HG03097 (cell line): ENCODE measurements around the gene LARGE1.

Experiments used
- ATAC-seq: cut with Tn5 transposase; IDR thresholded peaks from one replicate; pipeline ENCODE4 v1.9.1; 2021; ENCODE audit not compliant: unreplicated experiment, low FRiP score

Gene LARGE1

GRCh38 chr22:33741025-33741424 lies 179.3 kb downstream of the LARGE1 start:
- no peak for ATAC-seq

GRCh38 chr22:33739516-33739915 lies 180.8 kb downstream of the LARGE1 start:
- no peak for ATAC-seq

GRCh38 chr22:33737662-33738061 lies 182.6 kb downstream of the LARGE1 start:
- no peak for ATAC-seq

GRCh38 chr22:33735978-33736377 lies 184.3 kb downstream of the LARGE1 start:
- no peak for ATAC-seq

GRCh38 chr22:33728847-33729246 lies 191.4 kb downstream of the LARGE1 start:
- no peak for ATAC-seq

GRCh38 chr22:33726294-33726734 lies 194.0 kb downstream of the LARGE1 start:
- no peak for ATAC-seq

- no peak for ATAC-seq
Observed at GRCh38 chr22:33723915-33724314, 196.4 kb downstream of the LARGE1 start.

GRCh38 chr22:33722816-33723215 lies 197.5 kb downstream of the LARGE1 start:
- ATAC-seq = no peak

- ATAC-seq = no peak
Observed at GRCh38 chr22:33720166-33720878, 200.0 kb downstream of the LARGE1 start.

- no peak for ATAC-seq
Observed at GRCh38 chr22:33717694-33718396, 202.4 kb downstream of the LARGE1 start.

GRCh38 chr22:33715237-33715985 lies 204.9 kb downstream of the LARGE1 start:
- ATAC-seq = no peak

GRCh38 chr22:33710326-33710725 lies 209.9 kb downstream of the LARGE1 start:
- no peak for ATAC-seq

- no peak for ATAC-seq
Observed at GRCh38 chr22:33707581-33707980, 212.7 kb downstream of the LARGE1 start.

GRCh38 chr22:33706100-33706499 lies 214.2 kb downstream of the LARGE1 start:
- ATAC-seq = no peak

- ATAC-seq = no peak
Observed at GRCh38 chr22:33699176-33699575, 221.1 kb downstream of the LARGE1 start.

- ATAC-seq = no peak
Observed at GRCh38 chr22:33697640-33698039, 222.6 kb downstream of the LARGE1 start.

- ATAC-seq = no peak
Observed at GRCh38 chr22:33691057-33691630, 229.1 kb downstream of the LARGE1 start.

GRCh38 chr22:33688903-33689302 lies 231.4 kb downstream of the LARGE1 start:
- no peak for ATAC-seq

- no peak for ATAC-seq
Observed at GRCh38 chr22:33687464-33687863, 232.8 kb downstream of the LARGE1 start.

- no peak for ATAC-seq
Observed at GRCh38 chr22:33684087-33684486, 236.2 kb downstream of the LARGE1 start.

GRCh38 chr22:33682927-33683326 lies 237.3 kb downstream of the LARGE1 start:
- ATAC-seq = no peak
